Right cardiac atrium (tissue), 5 donors: Measurements from ENCODE around the gene DENND4C. TPM values are rescaled to one million over a fixed set of nuclear protein-coding genes. Genes with fewer than 3 reads are reported as not detected.
A peak's percentile ranks its signal among the peaks of the same experiment; 100 is the strongest.

Source experiments
- ATAC-seq, 2 donors: fragments of 200-7000 bp; cut with Tn5 transposase; one replicate each; pipeline versions ENCODE4 v1.8.0 to v1.9.1; 2020; ENCODE audit warnings: moderate library complexity in 2 of 2, mild to moderate bottlenecking in 1 of 2
- DNase-seq, 3 donors: peaks; one replicate each; pipeline ENCODE4 v3.0.0-alpha.2; 2020
- H3K27ac ChIP-seq: one replicate; pipeline ENCODE4 v1.5.1; 2013; ENCODE audit warnings: mild to moderate bottlenecking, low read length, control low read depth, moderate library complexity
- H3K27me3 ChIP-seq: one replicate; pipeline ENCODE4 v1.6.1; 2013; ENCODE audit not compliant: control insufficient read depth, insufficient read depth
- H3K4me1 ChIP-seq: one replicate; pipeline ENCODE4 v1.6.1; 2013; ENCODE audit warnings: low read length; ENCODE audit not compliant: control insufficient read depth, insufficient read depth
- H3K4me3 ChIP-seq: one replicate; pipeline ENCODE4 v1.5.1; 2013; ENCODE audit warnings: low read length, control low read depth
- H3K9me3 ChIP-seq: one replicate; pipeline ENCODE4 v1.6.1; 2013; ENCODE audit warnings: low read length; ENCODE audit not compliant: control insufficient read depth
- WGBS: extraction: QIAGEN DNeasy Blood & Tissue Kit; methylation state at CpG from one replicate; pipeline ENCODE4 v1.1.7; 2013; 5-methylcytosine and 5-hydroxymethylcytosine counted together
- intact Hi-C, 4 donors: fragments of 100-400 bp; cut with DNase I; formaldehyde crosslinking; loops; one replicate each; pipeline versions ENCODE4 v1.11.0 to v1.14.0; 2022 to 2023
- polyA plus RNA-seq: library from polyadenylated mRNA; stranded (reverse); fragments of 200-250 nt; gene quantifications from one replicate; pipeline ENCODE4 v1.2.3, GENCODE V29; 2013
- total RNA-seq, 4 donors: library from RNA; stranded (reverse); fragmentation: NEBNext Ultra II Directional; extraction: Animal tissue kit (Norgen Biotek cat#: 25700); gene quantifications; one replicate each; pipeline ENCODE4 v1.2.1, GENCODE V29; 2021
- donor health status: healthy with polysubstance abuse.
- donor health status: DM: no; HTN: yes; CAD: no.
- donor health status: DM: no; HTN: no; CAD: no.
- donor health status: DM: no; HTN: yes; CAD: no; lungs with severe emphysema.
- donor health status: DM: yes; HTN: yes; CAD: no.

DENND4C gene
- total and polyA plus RNA-seq, 5 donors = 13.0 to 61.5 (median 43.7) TPM

GRCh38 chr9:19298436-19299000, 68.0 kb downstream of the DENND4C start:
- intact Hi-C loops = loop anchor here in 2 of 4 donors (10.0 kb wide), 1 partner anchor 64 kb away; the partner anchor contains the start of gene DENND4C (in 2 of the 2)
- H3K9me3 ChIP-seq = no peaks in the 10 kb centered on the region
- no peak for ATAC-seq
- no peaks in the 10 kb centered on the region for H3K4me1 ChIP-seq
- no peaks in the 10 kb centered on the region for H3K27me3 ChIP-seq
- no peak overlapping the region for H3K4me3 ChIP-seq
- H3K27ac ChIP-seq = no peak overlapping the region
- no peak for DNase-seq
- WGBS = 92% methylated on average over 2 of the region's 2 CpGs

- no peaks in the 10 kb centered on the region for H3K4me1 ChIP-seq
- no peak overlapping the region for H3K27ac ChIP-seq
- DNase-seq = no peak
- intact Hi-C loops = no loop called here
- no peaks in the 10 kb centered on the region for H3K27me3 ChIP-seq
- no peaks in the 10 kb centered on the region for H3K9me3 ChIP-seq
- H3K4me3 ChIP-seq = no peak overlapping the region
- ATAC-seq = no peak
- WGBS = 96% methylated on average over 1 of the region's 1 CpG
Observed at GRCh38 chr9:19303216-19303615, 72.7 kb downstream of the DENND4C start.

- intact Hi-C loops = no loop called here
- no peaks in the 10 kb centered on the region for H3K4me1 ChIP-seq
- H3K27me3 ChIP-seq = no peaks in the 10 kb centered on the region
- no peaks in the 10 kb centered on the region for H3K9me3 ChIP-seq
- WGBS = 98% methylated on average over 5 of the region's 5 CpGs
- no peak for ATAC-seq
- H3K27ac ChIP-seq = no peak overlapping the region
- DNase-seq = no peak
- no peak overlapping the region for H3K4me3 ChIP-seq
Observed at GRCh38 chr9:19306568-19306967, 76.1 kb downstream of the DENND4C start.

GRCh38 chr9:19310246-19310645, 79.8 kb downstream of the DENND4C start:
- Histone ChIP-seq H3K27me3 (no peaks in the 10 kb centered on the region), H3K4me3 (no peak overlapping the region), H3K4me1 (peaks cover 4% of the 10 kb centered on the region), H3K27ac (no peak overlapping the region), H3K9me3 (no peaks in the 10 kb centered on the region)
- intact Hi-C loops = loop anchor here in 1 of 4 donors (10.0 kb wide), 1 partner anchor 125 kb away; no protein-coding TSS in a partner anchor
- 97% methylated on average over 1 of the region's 1 CpG for WGBS
- DNase-seq = no peak
- no peak for ATAC-seq

- H3K27ac ChIP-seq = no peak overlapping the region
- ATAC-seq (peak; percentile 28 to 33), DNase-seq (no peak)
- H3K27me3 ChIP-seq = no peaks in the 10 kb centered on the region
- H3K4me1 ChIP-seq = peaks cover 4% of the 10 kb centered on the region
- intact Hi-C loops = loop anchor here in 1 of 4 donors (10.0 kb wide), 1 partner anchor 129 kb away; no protein-coding TSS in a partner anchor
- H3K9me3 ChIP-seq = no peaks in the 10 kb centered on the region
- H3K4me3 ChIP-seq = no peak overlapping the region
- 49% methylated on average over 3 of the region's 3 CpGs for whole genome bisulfite sequencing
Observed at GRCh38 chr9:19313573-19313972, 83.1 kb downstream of the DENND4C start.

GRCh38 chr9:19320495-19320894, 90.0 kb downstream of the DENND4C start:
- DNase-seq = no peak
- Histone ChIP-seq H3K27me3 (no peaks in the 10 kb centered on the region), H3K27ac (no peak overlapping the region), H3K4me3 (no peak overlapping the region), H3K9me3 (no peaks in the 10 kb centered on the region), H3K4me1 (no peaks in the 10 kb centered on the region)
- intact Hi-C loops = no loop called here
- WGBS = 63% methylated on average over 1 of the region's 1 CpG
- ATAC-seq = no peak

GRCh38 chr9:19331877-19332276, 101.4 kb downstream of the DENND4C start:
- WGBS = 97% methylated on average over 2 of the region's 2 CpGs
- no peaks in the 10 kb centered on the region for H3K4me1 ChIP-seq
- intact Hi-C loops = loop anchor here in 1 of 4 donors (5.0 kb wide), 1 partner anchor 35 kb away; no protein-coding TSS in a partner anchor
- DNase-seq (no peak), ATAC-seq (no peak)
- no peak overlapping the region for H3K4me3 ChIP-seq
- no peaks in the 10 kb centered on the region for H3K27me3 ChIP-seq
- no peak overlapping the region for H3K27ac ChIP-seq
- H3K9me3 ChIP-seq = no peaks in the 10 kb centered on the region

- H3K4me3 ChIP-seq = no peak overlapping the region
- intact Hi-C loops = loop anchor here in 1 of 4 donors (5.0 kb wide), 1 partner anchor 254 kb away; no protein-coding TSS in a partner anchor
- DNase-seq (no peak), ATAC-seq (no peak)
- no peaks in the 10 kb centered on the region for H3K27me3 ChIP-seq
- 97% methylated on average over 7 of the region's 7 CpGs for WGBS
- no peaks in the 10 kb centered on the region for H3K4me1 ChIP-seq
- H3K9me3 ChIP-seq = no peaks in the 10 kb centered on the region
- H3K27ac ChIP-seq = no peak overlapping the region
Observed at GRCh38 chr9:19336166-19336565, 105.7 kb downstream of the DENND4C start.

GRCh38 chr9:19342947-19343346, 112.5 kb downstream of the DENND4C start:
- no peaks in the 10 kb centered on the region for H3K27me3 ChIP-seq
- H3K4me1 ChIP-seq = no peaks in the 10 kb centered on the region
- DNase-seq = no peak
- no peaks in the 10 kb centered on the region for H3K9me3 ChIP-seq
- no peak overlapping the region for H3K4me3 ChIP-seq
- WGBS = 59% methylated on average over 2 of the region's 2 CpGs
- no peak overlapping the region for H3K27ac ChIP-seq
- intact Hi-C loops = no loop called here
- peak; percentile 48 to 88 for ATAC-seq

- DNase-seq (no peak), ATAC-seq (no peak)
- Histone ChIP-seq H3K27me3 (no peaks in the 10 kb centered on the region), H3K4me1 (no peaks in the 10 kb centered on the region), H3K27ac (no peak overlapping the region), H3K9me3 (no peaks in the 10 kb centered on the region), H3K4me3 (no peak overlapping the region)
- intact Hi-C loops = no loop called here
- 82% methylated on average over 3 of the region's 3 CpGs for WGBS
Observed at GRCh38 chr9:19358701-19359100, 128.2 kb downstream of the DENND4C start.

- intact Hi-C loops = loop anchor here in 1 of 4 donors (5.0 kb wide), 1 partner anchor 37 kb away; no protein-coding TSS in a partner anchor
- Histone ChIP-seq H3K4me3 (no peak overlapping the region), H3K27me3 (no peaks in the 10 kb centered on the region), H3K4me1 (no peaks in the 10 kb centered on the region), H3K9me3 (no peaks in the 10 kb centered on the region), H3K27ac (no peak overlapping the region)
- no peak for ATAC-seq
- no peak for DNase-seq
- WGBS = 90% methylated on average over 2 of the region's 2 CpGs
Observed at GRCh38 chr9:19369107-19369506, 138.6 kb downstream of the DENND4C start.
